ENCODE measurements around the gene PRICKLE2.

Gene PRICKLE2

GRCh38 chr3:64143409-64144130, 81.7 kb downstream of the PRICKLE2 start:
- DNase-seq (ENCODE audit: extremely low spot score, insufficient read length, low read depth) (no peak), FAIRE-seq (no peak)

GRCh38 chr3:64141476-64141875, 83.8 kb downstream of the PRICKLE2 start:
- FAIRE-seq (no peak), DNase-seq (ENCODE audit: extremely low spot score, insufficient read length, low read depth) (no peak)

- FAIRE-seq = no peak
- no peak for DNase-seq (ENCODE audit: extremely low spot score, insufficient read length, low read depth)
Observed at GRCh38 chr3:64140651-64141050, 84.6 kb downstream of the PRICKLE2 start.

GRCh38 chr3:64138656-64139375, 86.5 kb downstream of the PRICKLE2 start:
- DNase-seq (ENCODE audit: extremely low spot score, insufficient read length, low read depth) (no peak), FAIRE-seq (no peak)

- DNase-seq (ENCODE audit: extremely low spot score, insufficient read length, low read depth) = no peak
- no peak for FAIRE-seq
Observed at GRCh38 chr3:64138046-64138445, 87.2 kb downstream of the PRICKLE2 start.

- DNase-seq (ENCODE audit: extremely low spot score, insufficient read length, low read depth) = no peak
- FAIRE-seq = no peak
Observed at GRCh38 chr3:64134882-64135281, 90.4 kb downstream of the PRICKLE2 start.

GRCh38 chr3:64133987-64134386, 91.3 kb downstream of the PRICKLE2 start:
- DNase-seq (ENCODE audit: extremely low spot score, insufficient read length, low read depth) (no peak), FAIRE-seq (no peak)

- DNase-seq (ENCODE audit: extremely low spot score, insufficient read length, low read depth) (no peak), FAIRE-seq (no peak)
Observed at GRCh38 chr3:64133272-64133671, 92.0 kb downstream of the PRICKLE2 start.

GRCh38 chr3:64131725-64132469, 93.4 kb downstream of the PRICKLE2 start:
- no peak for FAIRE-seq
- no peak for DNase-seq (ENCODE audit: extremely low spot score, insufficient read length, low read depth)

- DNase-seq (ENCODE audit: extremely low spot score, insufficient read length, low read depth) = no peak
- no peak for FAIRE-seq
Observed at GRCh38 chr3:64130436-64130835, 94.8 kb downstream of the PRICKLE2 start.

GRCh38 chr3:64129581-64129980, 95.7 kb downstream of the PRICKLE2 start:
- DNase-seq (ENCODE audit: extremely low spot score, insufficient read length, low read depth) = no peak
- no peak for FAIRE-seq

GRCh38 chr3:64129106-64129505, 96.2 kb downstream of the PRICKLE2 start:
- FAIRE-seq (no peak), DNase-seq (ENCODE audit: extremely low spot score, insufficient read length, low read depth) (no peak)

- no peak for FAIRE-seq
- no peak for DNase-seq (ENCODE audit: extremely low spot score, insufficient read length, low read depth)
Observed at GRCh38 chr3:64125561-64125960, 99.7 kb downstream of the PRICKLE2 start.

GRCh38 chr3:64123931-64124330, 101.3 kb downstream of the PRICKLE2 start:
- no peak for FAIRE-seq

GRCh38 chr3:64122476-64122875, 102.8 kb downstream of the PRICKLE2 start:
- FAIRE-seq (no peak), DNase-seq (ENCODE audit: extremely low spot score, insufficient read length, low read depth) (no peak)

More at GRCh38 chr3:64123931-64124330, 101.3 kb downstream of the PRICKLE2 start:
- DNase-seq (ENCODE audit: extremely low spot score, insufficient read length, low read depth) = no peak

GRCh38 chr3:64121750-64122311, 103.4 kb downstream of the PRICKLE2 start:
- no peak for FAIRE-seq
- DNase-seq (ENCODE audit: extremely low spot score, insufficient read length, low read depth) = no peak

GRCh38 chr3:64120876-64121275, 104.4 kb downstream of the PRICKLE2 start:
- DNase-seq (ENCODE audit: extremely low spot score, insufficient read length, low read depth) (no peak), FAIRE-seq (no peak)

GRCh38 chr3:64117483-64117882, 107.8 kb downstream of the PRICKLE2 start:
- FAIRE-seq (no peak), DNase-seq (ENCODE audit: extremely low spot score, insufficient read length, low read depth) (no peak)

- no peak for DNase-seq (ENCODE audit: extremely low spot score, insufficient read length, low read depth)
- FAIRE-seq = no peak
Observed at GRCh38 chr3:64114651-64115050, 110.6 kb downstream of the PRICKLE2 start.

GRCh38 chr3:64111872-64112271, 113.4 kb downstream of the PRICKLE2 start:
- DNase-seq (ENCODE audit: extremely low spot score, insufficient read length, low read depth) (no peak), FAIRE-seq (no peak)

GRCh38 chr3:64111083-64111482, 114.2 kb downstream of the PRICKLE2 start:
- FAIRE-seq = no peak
- no peak for DNase-seq (ENCODE audit: extremely low spot score, insufficient read length, low read depth)

Data from GM18507 (cell line).